ENCODE data around the gene NPHS2. TPM values are rescaled to one million over a fixed set of nuclear protein-coding genes. Genes with fewer than 3 reads are reported as not detected.

The NPHS2 gene
- total RNA-seq, 4 donors from 2014 or later, result not detected

DNA sequence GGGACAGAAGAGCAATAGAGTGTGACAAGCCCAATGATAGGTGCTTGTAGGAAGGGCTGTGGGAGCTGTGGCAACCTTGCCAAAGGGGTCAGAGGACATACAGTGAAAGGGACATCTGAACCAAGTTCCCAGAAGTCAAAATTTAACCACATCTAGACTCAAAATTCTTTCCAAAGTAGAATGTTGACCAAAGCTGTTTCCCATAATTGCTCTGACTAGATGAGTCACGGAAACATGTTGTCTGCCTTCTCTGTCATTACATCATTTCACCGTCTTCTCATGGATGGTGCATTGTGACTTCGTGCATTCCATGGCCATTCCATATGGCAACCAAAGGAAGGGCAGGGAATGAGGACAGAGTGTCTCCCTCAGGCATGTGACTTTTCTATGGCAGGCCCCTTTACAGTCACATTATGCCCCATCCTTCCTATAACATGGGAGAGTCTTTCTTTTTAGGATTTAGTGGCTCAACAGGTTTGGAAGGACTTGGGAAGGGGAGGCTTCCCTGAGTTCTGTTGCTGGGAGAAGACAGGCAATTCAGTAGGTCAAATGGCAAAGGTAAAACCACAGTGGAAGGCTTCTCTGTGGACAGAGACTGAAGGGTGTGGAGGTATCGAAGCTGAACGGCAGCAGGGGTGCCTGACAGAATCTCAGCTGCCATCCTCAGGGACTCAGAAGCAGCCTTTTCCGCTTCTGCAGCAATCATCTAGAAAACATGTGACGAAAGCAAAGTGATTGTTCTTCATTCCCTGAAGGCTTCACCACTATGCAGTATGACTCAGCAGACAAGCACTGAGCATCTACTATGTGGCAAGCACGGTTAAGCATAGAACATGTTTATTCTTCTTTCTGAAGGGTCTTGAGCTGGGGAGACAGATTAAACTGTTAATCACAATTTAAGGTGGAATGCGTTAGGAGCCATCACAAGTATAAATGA lies 24.7 kb downstream of the NPHS2 start:
- no peak for DNase-seq (ENCODE audit: low spot score in 2 of 2)
- no peak for TF ChIP-seq POLR2A (IDR thresholded peaks at IDR 0.05)
- TF ChIP-seq, protein P1, sequence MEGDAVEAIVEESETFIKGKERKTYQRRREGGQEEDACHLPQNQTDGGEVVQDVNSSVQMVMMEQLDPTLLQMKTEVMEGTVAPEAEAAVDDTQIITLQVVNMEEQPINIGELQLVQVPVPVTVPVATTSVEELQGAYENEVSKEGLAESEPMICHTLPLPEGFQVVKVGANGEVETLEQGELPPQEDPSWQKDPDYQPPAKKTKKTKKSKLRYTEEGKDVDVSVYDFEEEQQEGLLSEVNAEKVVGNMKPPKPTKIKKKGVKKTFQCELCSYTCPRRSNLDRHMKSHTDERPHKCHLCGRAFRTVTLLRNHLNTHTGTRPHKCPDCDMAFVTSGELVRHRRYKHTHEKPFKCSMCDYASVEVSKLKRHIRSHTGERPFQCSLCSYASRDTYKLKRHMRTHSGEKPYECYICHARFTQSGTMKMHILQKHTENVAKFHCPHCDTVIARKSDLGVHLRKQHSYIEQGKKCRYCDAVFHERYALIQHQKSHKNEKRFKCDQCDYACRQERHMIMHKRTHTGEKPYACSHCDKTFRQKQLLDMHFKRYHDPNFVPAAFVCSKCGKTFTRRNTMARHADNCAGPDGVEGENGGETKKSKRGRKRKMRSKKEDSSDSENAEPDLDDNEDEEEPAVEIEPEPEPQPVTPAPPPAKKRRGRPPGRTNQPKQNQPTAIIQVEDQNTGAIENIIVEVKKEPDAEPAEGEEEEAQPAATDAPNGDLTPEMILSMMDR (IDR thresholded peaks at IDR 0.05), result no peak
- intact Hi-C loops (cut with DNase I; ENCODE audit: low total_unique reads), result no loop called here
- 38 to 41% methylated on average over 9 of the region's 9 CpGs for WGBS, 2 donors
- H3K4me3 ChIP-seq (ENCODE audit: low read depth, poor library complexity, severe bottlenecking), result no peak overlapping the region

DNA sequence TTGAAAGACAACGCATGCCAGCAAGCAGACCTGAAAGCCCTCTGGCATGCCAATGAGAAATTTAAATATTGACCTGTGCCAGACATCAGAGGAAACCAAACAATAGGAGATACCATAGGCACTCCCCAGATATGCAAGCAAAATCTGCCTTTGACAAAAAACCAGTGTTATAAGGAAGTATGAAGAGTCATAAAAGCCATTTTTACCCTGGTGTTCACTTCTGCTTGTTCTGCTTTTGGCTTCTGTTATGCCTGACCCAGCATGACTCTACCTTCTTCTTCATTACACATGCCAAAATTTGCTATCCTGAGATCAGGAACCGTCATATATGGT lies 26.4 kb downstream of the NPHS2 start:
- intact Hi-C loops (cut with DNase I; ENCODE audit: low total_unique reads), result no loop called here
- H3K4me3 ChIP-seq (ENCODE audit: low read depth, poor library complexity, severe bottlenecking), result no peak overlapping the region
- TF ChIP-seq, protein P1 (IDR thresholded peaks at IDR 0.05), result no peak
- no peak for TF ChIP-seq POLR2A (IDR thresholded peaks at IDR 0.05)
- 87 to 89% methylated on average over 2 of the region's 2 CpGs for WGBS, 2 donors
- DNase-seq (ENCODE audit: low spot score in 2 of 2), result no peak

DNA sequence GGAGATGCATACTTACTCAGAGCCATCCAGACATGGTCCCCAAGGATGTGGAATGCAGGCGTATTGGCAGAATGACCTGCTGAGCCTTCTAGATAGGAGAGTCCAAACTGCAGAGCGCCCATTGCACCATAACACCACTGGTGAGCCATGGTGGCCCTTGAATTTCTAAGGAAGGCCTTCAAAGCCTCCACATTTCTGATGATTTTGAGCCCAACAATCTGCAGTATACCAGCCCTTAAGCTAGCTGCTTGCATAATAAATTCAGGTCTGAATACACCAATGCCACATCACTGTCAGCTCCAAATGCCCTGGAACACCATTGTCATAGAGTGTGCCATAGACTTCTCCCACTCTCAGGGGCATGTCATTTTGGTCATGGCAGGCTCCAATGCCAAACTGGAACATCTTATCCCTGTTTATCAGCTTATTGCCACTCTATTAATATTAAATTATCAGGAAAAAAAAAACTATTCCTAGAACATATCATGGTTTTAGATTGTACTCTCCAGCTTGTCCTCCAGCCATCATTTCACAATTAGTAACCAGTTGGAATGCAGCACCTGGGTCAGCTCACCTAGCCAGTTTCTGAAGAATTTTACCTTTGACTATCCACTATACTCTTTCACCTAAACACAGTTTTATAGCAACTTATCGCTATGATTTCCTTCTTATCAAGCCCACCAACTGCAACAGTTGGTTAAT lies 26.9 kb downstream of the NPHS2 start:
- intact Hi-C loops (cut with DNase I; ENCODE audit: low total_unique reads), result no loop called here
- 93 to 95% methylated on average over 3 of the region's 3 CpGs for WGBS, 2 donors
- TF ChIP-seq POLR2A (IDR thresholded peaks at IDR 0.05), result no peak
- TF ChIP-seq, protein P1 (IDR thresholded peaks at IDR 0.05), result no peak
- DNase-seq (ENCODE audit: low spot score in 2 of 2), result no peak
- no peak overlapping the region for H3K4me3 ChIP-seq (ENCODE audit: low read depth, poor library complexity, severe bottlenecking)

DNA sequence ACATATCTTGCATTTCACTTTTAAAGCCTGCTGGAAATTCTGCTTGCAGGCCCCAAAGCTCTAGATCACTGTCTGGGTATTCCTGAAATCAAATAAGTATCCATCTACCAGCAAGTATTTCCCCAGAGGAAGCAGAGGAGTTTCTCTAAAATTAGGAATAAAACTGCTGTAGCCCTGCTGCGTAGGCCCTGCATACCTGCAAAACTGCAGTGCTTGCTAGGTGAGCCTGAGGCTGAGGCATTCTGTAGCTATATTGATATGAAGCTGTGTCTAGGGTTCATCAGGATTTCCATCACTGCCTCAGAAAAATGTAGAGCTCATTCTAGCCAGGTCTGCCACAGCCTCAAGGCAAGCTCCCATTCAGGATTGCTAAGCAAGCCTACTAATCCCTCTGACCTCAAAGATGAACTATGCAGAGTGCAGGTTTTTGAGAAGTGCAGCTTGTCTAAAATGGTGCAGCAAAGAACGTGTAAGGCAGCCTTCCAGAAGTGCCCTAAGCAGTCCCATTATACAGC lies 28.7 kb downstream of the NPHS2 start:
- intact Hi-C loops (cut with DNase I; ENCODE audit: low total_unique reads), result no loop called here
- H3K4me3 ChIP-seq (ENCODE audit: low read depth, poor library complexity, severe bottlenecking), result no peak overlapping the region
- WGBS, 2 donors, result 66% methylated on average over 2 of the region's 2 CpGs
- no peak for DNase-seq (ENCODE audit: low spot score in 2 of 2)
- TF ChIP-seq, protein P1 (IDR thresholded peaks at IDR 0.05), result no peak
- no peak for TF ChIP-seq POLR2A (IDR thresholded peaks at IDR 0.05)

DNA sequence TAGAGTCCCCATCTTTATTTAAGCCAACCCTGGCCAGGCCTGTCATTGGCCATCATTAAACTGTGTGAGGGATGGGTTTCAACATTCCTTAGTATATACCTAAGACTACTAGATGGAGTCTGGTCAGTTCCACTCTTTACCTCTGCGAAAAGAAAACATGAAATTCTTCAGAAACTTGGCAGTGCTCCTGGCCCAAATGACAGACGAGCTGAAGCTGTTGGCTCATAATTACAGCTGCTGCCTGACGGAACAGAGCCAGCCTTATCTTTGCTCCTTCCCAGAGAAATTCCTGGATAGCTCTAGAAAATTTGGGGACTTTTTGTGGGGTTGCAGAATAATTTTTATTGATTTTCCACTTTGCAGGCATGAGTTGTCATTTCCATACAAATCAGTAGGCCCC lies 30.4 kb downstream of the NPHS2 start:
- no peak overlapping the region for H3K4me3 ChIP-seq (ENCODE audit: low read depth, poor library complexity, severe bottlenecking)
- TF ChIP-seq, protein P1 (IDR thresholded peaks at IDR 0.05), result no peak
- TF ChIP-seq POLR2A (IDR thresholded peaks at IDR 0.05), result no peak
- intact Hi-C loops (cut with DNase I; ENCODE audit: low total_unique reads), result no loop called here
- DNase-seq (ENCODE audit: low spot score in 2 of 2), result no peak
- 49 to 55% methylated on average over 3 of the region's 3 CpGs for WGBS, 2 donors
